Caco-2 (cell line): ENCODE results near the gene SLC2A4. TPM values are rescaled to one million over a fixed set of nuclear protein-coding genes. Genes with fewer than 3 reads are reported as not detected.
"Not testable (repeated sequence)": the region's sequence is repeated elsewhere in the genome, so short reads cannot be mapped to it uniquely, and the experiment has no call there.

ENCODE experiments used
- BruUV-seq: library from RNA; stranded (reverse); fragments of 400-500 nt; replicated peaks from 2 replicates; lab custom pipeline; 2021; lab: Mats Ljungman, UMichigan
- CTCF ChIA-PET: fragments of 300-600 bp; sonication (Branson Sonifier 250); formaldehyde crosslinking; loops from one replicate; lab custom pipeline; 2022; ENCODE audit warnings: antibody characterized with exemption; lab: Charles Lee
- POLR2A ChIA-PET: fragments of 300-600 bp; sonication (Branson Sonifier 250); formaldehyde crosslinking; loops from one replicate; lab custom pipeline; 2022; ENCODE audit warnings: antibody characterized with exemption; lab: Charles Lee
- DNase-seq, 2 experiments: peaks; one replicate each; pipeline versions ENCODE4 v3.0.0 to v3.0.0-alpha.2; 2020 to 2022
- H3K27me3 ChIP-seq: replicated peaks from 2 replicates; pipeline ENCODE4 v1.6.0; 2011; ENCODE audit warnings: low read length; ENCODE audit not compliant: control insufficient read depth, insufficient read depth
- H3K36me3 ChIP-seq: 2 replicates; pipeline ENCODE4 v1.5.1; 2011; ENCODE audit warnings: low read length; ENCODE audit not compliant: control insufficient read depth, insufficient read depth
- H3K4me1 ChIP-seq: fragments of 250-450 bp; sonication (Bioruptor Pico); 2 replicates; pipeline ENCODE4 v1.5.1; 2020; ENCODE audit warnings: mild to moderate bottlenecking
- H3K4me3 ChIP-seq: 2 replicates; pipeline ENCODE4 v1.5.1; 2011; ENCODE audit warnings: low read depth, mild to moderate bottlenecking, control low read depth, low read length
- H3K9me3 ChIP-seq: fragments of 250-450 bp; sonication (Bioruptor Pico); 2 replicates; pipeline ENCODE4 v1.5.1; 2020; ENCODE audit warnings: mild to moderate bottlenecking, moderate library complexity
- H3K27ac Mint-ChIP-seq: one replicate; pipeline ENCODE4 v1.8.0; 2022; ENCODE audit warnings: mixed read lengths; ENCODE audit not compliant: unreplicated experiment
- H3K27me3 Mint-ChIP-seq: one replicate; pipeline ENCODE4 v1.8.0; 2022; ENCODE audit warnings: mixed read lengths; ENCODE audit not compliant: insufficient read depth, unreplicated experiment
- H3K36me3 Mint-ChIP-seq: one replicate; pipeline ENCODE4 v1.8.0; 2022; ENCODE audit warnings: mild to moderate bottlenecking, mixed read lengths; ENCODE audit not compliant: insufficient read depth, unreplicated experiment
- H3K4me1 Mint-ChIP-seq: one replicate; pipeline ENCODE4 v1.8.0; 2022; ENCODE audit warnings: low read depth, mixed read lengths; ENCODE audit not compliant: unreplicated experiment
- H3K4me3 Mint-ChIP-seq: one replicate; pipeline ENCODE4 v1.8.0; 2022; ENCODE audit warnings: mild to moderate bottlenecking, moderate library complexity, mixed read lengths; ENCODE audit not compliant: unreplicated experiment
- H3K9me3 Mint-ChIP-seq: one replicate; pipeline ENCODE4 v1.8.0; 2022; ENCODE audit warnings: mixed read lengths; ENCODE audit not compliant: unreplicated experiment
- CTCF ChIP-seq, 2 experiments: fragments of 200-600 bp in 1 of 2; IDR thresholded peaks; 1 replicate in 1 of 2; 2 replicates in 1 of 2; pipeline versions ENCODE4 v1.5.1 to v1.8.0; 2011 to 2022; ENCODE audit warnings: antibody characterized with exemption in 1 of 2, control low read depth in 1 of 2, inconsistent platforms in 1 of 2, low read depth in 1 of 2, low read length in 1 of 2, mild to moderate bottlenecking in 1 of 2, moderate library complexity in 1 of 2; ENCODE audit not compliant: insufficient read depth in 1 of 2, severe bottlenecking in 1 of 2, unreplicated experiment in 1 of 2
- intact Hi-C: fragments of 100-400 bp; cut with micrococcal nuclease; formaldehyde crosslinking; loops from one replicate; pipeline ENCODE4 v1.10.0; 2022; ENCODE audit not compliant: unreplicated experiment
- total RNA-seq: library from RNA; stranded (reverse); gene quantifications from 2 replicates; pipeline ENCODE4 v1.2.3, GENCODE V29; 2022

The SLC2A4 gene
- total RNA-seq, 1 experiment from 2014 or later = 0.88 TPM

GRCh38 chr17:7241783-7242716, 39.5 kb upstream of the SLC2A4 start, which contains the start of gene GABARAP:
GABARAP (minus strand) TSS chr17:7242449; CDS start chr17:7242330, 119 bp downstream.
- no peak for TF ChIP-seq CTCF (IDR thresholded peaks at IDR 0.05; ENCODE audit: insufficient read depth in 1 of 2, low read depth in 1 of 2, low read length in 1 of 2, severe bottlenecking in 1 of 2, unreplicated experiment in 1 of 2)
- H3K4me3 Mint-ChIP-seq = peak within 1 kb of the TSS; percentile 94
- Histone ChIP-seq H3K4me1 (peaks cover 6% of the 10 kb centered on the region; the same call in 1 of the 2 replicates), H3K9me3 (no peaks in the 10 kb centered on the region), H3K4me3 (peak within 1 kb of the TSS; percentile 84), H3K27me3 (no peaks in the 10 kb centered on the region), H3K36me3 (no peaks in the 10 kb centered on the region)
- H3K27me3 Mint-ChIP-seq = peaks cover 3% of the 10 kb centered on the region
- POLR2A ChIA-PET = interaction anchor here (0.6 to 1.0 kb wide), 2 partner anchors 10 to 14 kb away, joined by 3 read pairs; partner anchors contain the start of genes CTDNEP1 and ELP5
- peak within 1 kb of the TSS; percentile 96 for H3K27ac Mint-ChIP-seq
- BruUV-seq = no TSS peak
- peaks cover 17% of the 10 kb centered on the region for H3K4me1 Mint-ChIP-seq
- intact Hi-C loops = no loop called here
- H3K36me3 Mint-ChIP-seq = peaks cover 62% of the 10 kb centered on the region
- H3K9me3 Mint-ChIP-seq = no peaks in the 10 kb centered on the region
- CTCF ChIA-PET = interaction anchor here (0.8 to 1.3 kb wide), 3 partner anchors 10 to 28 kb away, joined by 3 to 5 read pairs (median 3); partner anchors contain the start of genes CTDNEP1 and ELP5
- peak; percentile 78 to 79 for DNase-seq

GRCh38 chr17:7242717-7243452, 38.6 kb upstream of the SLC2A4 start:
- no TSS peak for BruUV-seq
- no peaks in the 10 kb centered on the region for H3K9me3 ChIP-seq
- H3K36me3 Mint-ChIP-seq = peaks cover 57% of the 10 kb centered on the region
- ChIA-PET POLR2A (interaction anchor here (0.6 kb wide), 1 partner anchor 9 kb away, joined by 3 read pairs; the partner anchor contains the start of genes CTDNEP1 and ELP5), CTCF (interaction anchor here (0.8 to 1.3 kb wide), 2 partner anchors 22 to 29 kb away, joined by 3 to 5 read pairs; no protein-coding TSS in a partner anchor)
- intact Hi-C loops = no loop called here
- H3K4me1 Mint-ChIP-seq = peaks cover 14% of the 10 kb centered on the region
- H3K4me3 Mint-ChIP-seq = peak overlapping the region; percentile 94
- H3K36me3 ChIP-seq = no peaks in the 10 kb centered on the region
- peak overlapping the region; percentile 84 for H3K4me3 ChIP-seq
- peak in 1 of 2 experiments; percentile 17 for TF ChIP-seq CTCF (IDR thresholded peaks at IDR 0.05; ENCODE audit: insufficient read depth in 1 of 2, low read depth in 1 of 2, low read length in 1 of 2, severe bottlenecking in 1 of 2, unreplicated experiment in 1 of 2)
- H3K27me3 ChIP-seq = no peaks in the 10 kb centered on the region
- peak overlapping the region; percentile 96 for H3K27ac Mint-ChIP-seq
- peaks cover 3% of the 10 kb centered on the region for H3K27me3 Mint-ChIP-seq
- peak; percentile 89 to 92 for DNase-seq
- H3K9me3 Mint-ChIP-seq = no peaks in the 10 kb centered on the region
- H3K4me1 ChIP-seq = peaks cover 6% of the 10 kb centered on the region; the same call in 1 of the 2 replicates

GRCh38 chr17:7243453-7243729, 38.1 kb upstream of the SLC2A4 start:
- H3K27me3 Mint-ChIP-seq = peaks cover 3% of the 10 kb centered on the region
- H3K36me3 ChIP-seq = no peaks in the 10 kb centered on the region
- peaks cover 14% of the 10 kb centered on the region for H3K4me1 Mint-ChIP-seq
- peak overlapping the region; percentile 84 for H3K4me3 ChIP-seq
- ChIA-PET CTCF (interaction anchor here (0.6 to 1.3 kb wide), 2 partner anchors 23 to 62 kb away, joined by 5 read pairs; no protein-coding TSS in a partner anchor), POLR2A (no interaction called here)
- H3K9me3 Mint-ChIP-seq = no peaks in the 10 kb centered on the region
- BruUV-seq = TSS peak; percentile 41
- no peak for DNase-seq
- peaks cover 6% of the 10 kb centered on the region; the same call in 1 of the 2 replicates for H3K4me1 ChIP-seq
- H3K27ac Mint-ChIP-seq = peak overlapping the region; percentile 96
- H3K9me3 ChIP-seq = no peaks in the 10 kb centered on the region
- intact Hi-C loops = no loop called here
- peaks cover 54% of the 10 kb centered on the region for H3K36me3 Mint-ChIP-seq
- TF ChIP-seq CTCF (IDR thresholded peaks at IDR 0.05; ENCODE audit: insufficient read depth in 1 of 2, low read depth in 1 of 2, low read length in 1 of 2, severe bottlenecking in 1 of 2, unreplicated experiment in 1 of 2) = no peak
- H3K27me3 ChIP-seq = no peaks in the 10 kb centered on the region
- H3K4me3 Mint-ChIP-seq = peak overlapping the region; percentile 94

- H3K4me3 Mint-ChIP-seq = not testable (repeated sequence)
- H3K36me3 Mint-ChIP-seq = peaks cover 54% of the 10 kb centered on the region
Observed at GRCh38 chr17:7243838-7244237, 37.7 kb upstream of the SLC2A4 start.

More at GRCh38 chr17:7243838-7244237, 37.7 kb upstream of the SLC2A4 start:
- H3K27ac Mint-ChIP-seq, H3K27me3 Mint-ChIP-seq, H3K36me3 ChIP-seq, H3K9me3 ChIP-seq, DNase-seq, H3K9me3 Mint-ChIP-seq, BruUV-seq, H3K4me1 ChIP-seq, H3K27me3 ChIP-seq, intact Hi-C loops, POLR2A ChIA-PET, H3K4me3 ChIP-seq: not testable (repeated sequence)
- CTCF ChIA-PET = interaction anchor here (0.6 kb wide), 1 partner anchor 61 kb away, joined by 5 read pairs; no protein-coding TSS in a partner anchor
- H3K4me1 Mint-ChIP-seq = peaks cover 14% of the 10 kb centered on the region
